HEK293T (cell line): ENCODE measurements around the gene RAB7B.
"Not testable (repeated sequence)": the region's sequence is repeated elsewhere in the genome, so short reads cannot be mapped to it uniquely, and the experiment has no call there.

Source experiments
- CTCF ChIA-PET: fragments of 350-600 bp; formaldehyde crosslinking; extraction: SDS; loops from one replicate; lab custom pipeline; 2021; ENCODE audit warnings: antibody characterized with exemption, inconsistent platforms; lab: Yijun Ruan, JAX
- POLR2A ChIA-PET: fragments of 350-600 bp; formaldehyde crosslinking; extraction: SDS; loops from one replicate; lab custom pipeline; 2020; ENCODE audit warnings: antibody characterized with exemption, inconsistent platforms; lab: Yijun Ruan, JAX
- DNase-seq: peaks from one replicate; pipeline ENCODE4 v3.0.0; 2012; ENCODE audit warnings: mixed read lengths; ENCODE audit errors: extremely low spot score
- ARNT ChIP-seq: fragments of 450-650 bp; IDR thresholded peaks from 2 replicates; pipeline ENCODE4 v1.6.1; 2017; ENCODE audit warnings: mild to moderate bottlenecking
- BHLHE40 ChIP-seq: fragments of 450-650 bp; IDR thresholded peaks from 2 replicates; pipeline ENCODE4 v1.6.1; 2016; ENCODE audit warnings: mild to moderate bottlenecking, moderate library complexity, borderline replicate concordance
- CTBP1 ChIP-seq: fragments of 450-650 bp; IDR thresholded peaks from 2 replicates; pipeline ENCODE4 v1.6.1; 2016; ENCODE audit warnings: borderline replicate concordance
- ELF4 ChIP-seq: fragments of 450-650 bp; IDR thresholded peaks from 2 replicates; pipeline ENCODE4 v1.6.1; 2017; ENCODE audit warnings: antibody characterized with exemption
- FOXA1 ChIP-seq: fragments of 450-650 bp; IDR thresholded peaks from 2 replicates; pipeline ENCODE4 v1.6.1; 2016; ENCODE audit warnings: mild to moderate bottlenecking
- FOXK2 ChIP-seq: fragments of 450-650 bp; IDR thresholded peaks from 2 replicates; pipeline ENCODE4 v1.6.1; 2016; ENCODE audit warnings: mild to moderate bottlenecking
- FOXM1 ChIP-seq: fragments of 450-650 bp; IDR thresholded peaks from 2 replicates; pipeline ENCODE4 v1.6.1; 2017; ENCODE audit warnings: mild to moderate bottlenecking, borderline replicate concordance
- HDGF ChIP-seq: fragments of 450-650 bp; IDR thresholded peaks from 2 replicates; pipeline ENCODE4 v1.6.1; 2017; ENCODE audit warnings: antibody characterized with exemption, borderline replicate concordance
- L3MBTL2 ChIP-seq: fragments of 450-650 bp; conservative IDR thresholded peaks from 2 replicates; pipeline ENCODE4 v1.6.1; 2016; ENCODE audit warnings: mild to moderate bottlenecking
- LEF1 ChIP-seq: fragments of 450-650 bp; IDR thresholded peaks from 2 replicates; pipeline ENCODE4 v1.6.1; 2017; ENCODE audit warnings: mild to moderate bottlenecking, borderline replicate concordance
- NFRKB ChIP-seq: fragments of 450-650 bp; IDR thresholded peaks from 2 replicates; pipeline ENCODE4 v1.6.1; 2016; ENCODE audit warnings: mild to moderate bottlenecking, moderate library complexity
- SP1 ChIP-seq: fragments of 450-650 bp; IDR thresholded peaks from 2 replicates; pipeline ENCODE4 v1.6.1; 2017
- SUZ12 ChIP-seq: fragments of 450-650 bp; IDR thresholded peaks from 2 replicates; pipeline ENCODE4 v1.6.1; 2016; ENCODE audit warnings: mild to moderate bottlenecking
- TARDBP ChIP-seq: fragments of 450-650 bp; IDR thresholded peaks from 2 replicates; pipeline ENCODE4 v1.6.1; 2016
- ZNF384 ChIP-seq: fragments of 450-650 bp; IDR thresholded peaks from 2 replicates; pipeline ENCODE4 v1.6.1; 2016
- TF ChIP-seq, protein P1 (sequence below): fragments of 450-650 bp; IDR thresholded peaks from 2 replicates; pipeline ENCODE4 v1.6.1; 2016

RAB7B gene

GRCh38 chr1:206002871-206003801, at the start of gene RAB7B:
RAB7B (minus strand) TSS chr1:206003395; CDS start chr1:205994135, 9,260 bp downstream.
- TF ChIP-seq TARDBP, result no peak
- TF ChIP-seq, protein P1, sequence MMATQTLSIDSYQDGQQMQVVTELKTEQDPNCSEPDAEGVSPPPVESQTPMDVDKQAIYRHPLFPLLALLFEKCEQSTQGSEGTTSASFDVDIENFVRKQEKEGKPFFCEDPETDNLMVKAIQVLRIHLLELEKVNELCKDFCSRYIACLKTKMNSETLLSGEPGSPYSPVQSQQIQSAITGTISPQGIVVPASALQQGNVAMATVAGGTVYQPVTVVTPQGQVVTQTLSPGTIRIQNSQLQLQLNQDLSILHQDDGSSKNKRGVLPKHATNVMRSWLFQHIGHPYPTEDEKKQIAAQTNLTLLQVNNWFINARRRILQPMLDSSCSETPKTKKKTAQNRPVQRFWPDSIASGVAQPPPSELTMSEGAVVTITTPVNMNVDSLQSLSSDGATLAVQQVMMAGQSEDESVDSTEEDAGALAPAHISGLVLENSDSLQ, result no peak
- TF ChIP-seq ARNT, result no peak
- TF ChIP-seq CTBP1, result no peak
- TF ChIP-seq ZNF384, result no peak
- TF ChIP-seq L3MBTL2, result no peak
- TF ChIP-seq FOXK2, result no peak
- no peak for TF ChIP-seq HDGF
- POLR2A ChIA-PET, result no interaction called here
- CTCF ChIA-PET, result interaction anchor here (1.1 kb wide), 1 partner anchor 25 kb away, joined by 3 read pairs; no protein-coding TSS in a partner anchor
- DNase-seq, result no peak

- DNase-seq, POLR2A ChIA-PET, CTCF ChIA-PET: not testable (repeated sequence)
These were observed 49.2 kb upstream of the RAB7B start for GRCh38 chr1:206052231-206052865.

DNA sequence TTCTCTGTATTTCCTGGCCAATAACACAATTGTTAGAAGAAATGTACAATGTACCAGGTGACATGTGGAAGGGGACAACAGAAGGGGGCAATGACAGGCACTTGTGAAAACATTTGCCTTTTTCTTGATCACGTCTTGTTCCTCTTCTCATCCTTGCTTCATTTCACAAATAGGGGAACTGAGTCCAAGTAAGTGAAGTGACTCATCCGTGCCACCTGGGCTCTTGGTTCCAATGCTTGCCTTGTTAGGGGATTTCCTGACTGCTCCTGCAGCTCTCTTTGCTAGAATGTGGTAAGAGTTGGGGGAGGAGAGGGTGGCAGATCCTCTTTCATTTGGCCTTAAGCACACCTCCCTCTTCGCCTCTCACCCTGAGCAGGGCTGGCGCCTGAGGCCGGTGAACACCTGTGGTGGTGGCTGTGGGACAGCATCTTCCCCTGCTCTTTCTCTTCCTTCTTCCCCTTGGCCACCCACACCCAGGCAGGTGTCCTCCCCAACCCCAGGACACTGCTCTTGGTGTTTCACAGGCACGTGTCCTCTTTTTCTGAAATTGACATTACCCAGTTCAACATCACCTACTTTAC, 47.5 kb upstream of the RAB7B start:
- no peak for TF ChIP-seq BHLHE40
- no peak for DNase-seq
- ChIA-PET POLR2A (no interaction called here), CTCF (no interaction called here)

GRCh38 chr1:206049919-206050600, 46.9 kb upstream of the RAB7B start:
- TF ChIP-seq FOXK2 (no peak), L3MBTL2 (no peak), TARDBP (no peak), HDGF (no peak), ELF4 (no peak), BHLHE40 (no peak), FOXA1 (no peak), SUZ12 (no peak), SP1 (no peak), ZNF384 (no peak), NFRKB (no peak), ARNT (no peak), LEF1 (no peak), FOXM1 (no peak), CTBP1 (no peak)
- TF ChIP-seq, protein P1, result no peak
- POLR2A ChIA-PET, result no interaction called here
- CTCF ChIA-PET, result no interaction called here
- DNase-seq, result no peak

DNA sequence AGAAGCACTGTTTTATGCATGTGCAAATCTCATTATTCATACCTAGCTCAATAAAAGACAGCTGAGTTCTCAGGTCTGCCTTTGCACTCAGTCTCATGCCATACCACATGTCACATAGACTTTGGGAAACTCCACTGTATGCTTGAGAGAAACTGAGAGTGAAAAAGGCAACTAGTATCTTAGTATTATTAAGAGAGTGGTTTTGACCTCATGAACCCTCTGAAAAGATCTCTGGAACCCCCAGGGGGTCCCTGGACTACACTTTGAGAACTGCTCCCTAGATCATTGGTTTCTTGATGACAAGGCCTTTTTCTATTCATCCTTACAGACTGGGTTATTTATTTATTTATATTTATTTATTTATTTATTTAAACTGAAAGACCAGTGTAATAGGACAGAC, 46.1 kb upstream of the RAB7B start:
- no peak for TF ChIP-seq FOXA1
- TF ChIP-seq TARDBP, result no peak
- TF ChIP-seq FOXM1, result no peak
- no peak for TF ChIP-seq SP1
- no peak for TF ChIP-seq SUZ12
- TF ChIP-seq, protein P1, result no peak
- TF ChIP-seq CTBP1, result no peak
- no peak for TF ChIP-seq HDGF
- ChIA-PET CTCF (no interaction called here), POLR2A (no interaction called here)
- DNase-seq, result no peak

GRCh38 chr1:206048582-206048981, 45.4 kb upstream of the RAB7B start:
- ChIA-PET CTCF (no interaction called here), POLR2A (no interaction called here)
- DNase-seq, result no peak
- TF ChIP-seq, protein P1, result no peak
- no peak for TF ChIP-seq HDGF
- no peak for TF ChIP-seq L3MBTL2
- no peak for TF ChIP-seq BHLHE40
- TF ChIP-seq FOXA1, result no peak
- no peak for TF ChIP-seq FOXM1
